ENCODE results near the gene GLP2R.

DNA sequence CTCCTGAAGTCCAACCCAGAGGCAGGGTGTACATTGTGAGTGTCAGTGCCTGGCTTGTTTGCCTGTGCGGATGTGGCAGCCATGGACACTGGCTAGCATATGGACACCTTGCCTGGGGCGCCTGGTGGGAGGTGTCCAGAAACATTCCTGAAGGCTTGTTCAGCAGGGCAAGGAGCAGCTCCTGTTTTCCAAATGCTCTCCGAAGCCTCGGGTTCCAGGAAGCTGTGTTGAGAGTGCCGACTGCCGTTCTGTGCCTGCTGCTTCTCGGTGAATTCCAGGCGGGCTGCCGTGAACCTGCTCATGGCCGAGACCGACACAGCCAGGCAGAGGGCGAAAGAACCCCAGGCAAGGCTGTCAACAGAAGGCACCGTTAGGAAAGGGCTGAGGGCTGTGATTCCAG, 23.4 kb upstream of the GLP2R start:
- TF ChIP-seq SIN3A (IDR thresholded peaks at IDR 0.05; ENCODE audit: borderline replicate concordance, insufficient read depth, low read length) (no peak), TAF1 (IDR thresholded peaks at IDR 0.05; ENCODE audit: borderline replicate concordance, insufficient read depth, low read length) (no peak), POLR2AphosphoS5 (IDR thresholded peaks at IDR 0.05; ENCODE audit: low read depth, low read length) (no peak), FOXP2 (optimal IDR thresholded peaks at IDR 0.05; ENCODE audit: borderline replicate concordance, extremely low read depth, extremely low read length, insufficient read depth) (no peak)
- TF ChIP-seq, protein P1, sequence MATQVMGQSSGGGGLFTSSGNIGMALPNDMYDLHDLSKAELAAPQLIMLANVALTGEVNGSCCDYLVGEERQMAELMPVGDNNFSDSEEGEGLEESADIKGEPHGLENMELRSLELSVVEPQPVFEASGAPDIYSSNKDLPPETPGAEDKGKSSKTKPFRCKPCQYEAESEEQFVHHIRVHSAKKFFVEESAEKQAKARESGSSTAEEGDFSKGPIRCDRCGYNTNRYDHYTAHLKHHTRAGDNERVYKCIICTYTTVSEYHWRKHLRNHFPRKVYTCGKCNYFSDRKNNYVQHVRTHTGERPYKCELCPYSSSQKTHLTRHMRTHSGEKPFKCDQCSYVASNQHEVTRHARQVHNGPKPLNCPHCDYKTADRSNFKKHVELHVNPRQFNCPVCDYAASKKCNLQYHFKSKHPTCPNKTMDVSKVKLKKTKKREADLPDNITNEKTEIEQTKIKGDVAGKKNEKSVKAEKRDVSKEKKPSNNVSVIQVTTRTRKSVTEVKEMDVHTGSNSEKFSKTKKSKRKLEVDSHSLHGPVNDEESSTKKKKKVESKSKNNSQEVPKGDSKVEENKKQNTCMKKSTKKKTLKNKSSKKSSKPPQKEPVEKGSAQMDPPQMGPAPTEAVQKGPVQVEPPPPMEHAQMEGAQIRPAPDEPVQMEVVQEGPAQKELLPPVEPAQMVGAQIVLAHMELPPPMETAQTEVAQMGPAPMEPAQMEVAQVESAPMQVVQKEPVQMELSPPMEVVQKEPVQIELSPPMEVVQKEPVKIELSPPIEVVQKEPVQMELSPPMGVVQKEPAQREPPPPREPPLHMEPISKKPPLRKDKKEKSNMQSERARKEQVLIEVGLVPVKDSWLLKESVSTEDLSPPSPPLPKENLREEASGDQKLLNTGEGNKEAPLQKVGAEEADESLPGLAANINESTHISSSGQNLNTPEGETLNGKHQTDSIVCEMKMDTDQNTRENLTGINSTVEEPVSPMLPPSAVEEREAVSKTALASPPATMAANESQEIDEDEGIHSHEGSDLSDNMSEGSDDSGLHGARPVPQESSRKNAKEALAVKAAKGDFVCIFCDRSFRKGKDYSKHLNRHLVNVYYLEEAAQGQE (IDR thresholded peaks at IDR 0.05; ENCODE audit: insufficient read depth in 1 of 2, low read depth in 2 of 2, low read length in 2 of 2): no peak

All from PFSK-1 (cell line).